NOMO-1 (cell line): ENCODE measurements around the gene ASB14.
"Not testable (repeated sequence)": the region's sequence is repeated elsewhere in the genome, so short reads cannot be mapped to it uniquely, and the experiment has no call there.

Source experiments
- DNase-seq, 2 experiments: peaks; one replicate each; lab custom pipeline; 2025; ENCODE audit not compliant: unreplicated experiment in 2 of 2; lab: John Stamatoyannopoulos, UW

Gene ASB14

DNA sequence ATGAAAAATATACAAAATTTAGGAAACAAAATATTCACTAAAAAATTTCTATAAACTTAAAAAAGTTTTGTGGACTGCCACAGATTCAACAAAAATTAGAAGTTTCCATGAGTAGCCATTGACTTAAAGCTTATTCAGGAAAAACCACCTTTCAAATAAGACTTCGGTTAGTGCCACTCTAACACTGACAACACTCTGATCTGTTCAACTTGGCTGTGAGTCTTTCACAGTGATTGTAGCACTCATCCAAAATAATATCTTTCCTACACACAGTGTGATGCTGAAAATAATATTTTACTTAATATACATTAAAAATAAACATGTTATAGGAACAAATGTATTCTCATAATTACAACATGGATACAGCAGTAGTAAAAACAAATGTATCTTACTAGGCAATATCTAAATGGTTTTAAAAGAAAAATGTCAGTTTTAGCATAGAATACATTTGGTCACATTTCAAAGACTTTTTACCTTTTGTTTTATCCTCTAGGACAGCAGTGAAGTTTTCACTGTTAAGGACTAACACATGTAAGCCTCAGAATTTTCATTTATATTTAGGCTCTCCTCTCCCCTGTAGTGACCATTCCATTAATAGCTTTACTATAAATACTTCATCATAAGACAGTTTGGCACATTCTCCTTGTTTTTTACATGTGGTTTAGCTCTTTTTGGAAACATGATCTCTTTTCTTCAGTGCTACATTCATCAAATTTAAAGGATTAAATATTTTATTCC, at the start of gene ASB14:
Gene ASB14 (minus strand): TSS at position 527 of the 738 bp plus-strand sequence. CDS start 652 bp downstream, outside the sequence.
- no peak for DNase-seq

DNA sequence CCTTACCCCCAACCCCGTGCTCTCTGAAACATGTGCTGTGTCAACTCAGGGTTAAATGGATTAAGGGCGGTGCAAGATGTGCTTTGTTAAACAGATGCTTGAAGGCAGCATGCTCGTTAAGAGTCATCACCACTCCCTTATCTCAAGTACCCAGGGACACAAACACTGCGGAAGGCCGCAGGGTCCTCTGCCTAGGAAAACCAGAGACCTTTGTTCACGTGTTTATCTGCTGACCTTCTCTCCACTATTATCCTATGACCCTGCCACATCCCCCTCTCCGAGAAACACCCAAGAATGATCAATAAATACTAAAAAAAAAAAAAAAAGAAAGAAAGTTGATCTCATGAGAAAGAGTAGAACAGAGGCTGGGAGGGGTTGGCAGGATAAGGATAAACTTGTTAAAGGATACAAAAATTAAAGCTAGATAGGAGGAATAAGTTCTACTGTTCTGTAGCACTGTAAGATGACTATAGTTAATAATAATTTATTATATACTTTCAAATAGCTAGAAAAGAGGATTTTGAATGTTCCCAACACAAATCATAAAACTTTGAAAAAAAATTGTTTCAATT, 46.7 kb upstream of the ASB14 start:
- DNase-seq, result not testable (repeated sequence)

DNA sequence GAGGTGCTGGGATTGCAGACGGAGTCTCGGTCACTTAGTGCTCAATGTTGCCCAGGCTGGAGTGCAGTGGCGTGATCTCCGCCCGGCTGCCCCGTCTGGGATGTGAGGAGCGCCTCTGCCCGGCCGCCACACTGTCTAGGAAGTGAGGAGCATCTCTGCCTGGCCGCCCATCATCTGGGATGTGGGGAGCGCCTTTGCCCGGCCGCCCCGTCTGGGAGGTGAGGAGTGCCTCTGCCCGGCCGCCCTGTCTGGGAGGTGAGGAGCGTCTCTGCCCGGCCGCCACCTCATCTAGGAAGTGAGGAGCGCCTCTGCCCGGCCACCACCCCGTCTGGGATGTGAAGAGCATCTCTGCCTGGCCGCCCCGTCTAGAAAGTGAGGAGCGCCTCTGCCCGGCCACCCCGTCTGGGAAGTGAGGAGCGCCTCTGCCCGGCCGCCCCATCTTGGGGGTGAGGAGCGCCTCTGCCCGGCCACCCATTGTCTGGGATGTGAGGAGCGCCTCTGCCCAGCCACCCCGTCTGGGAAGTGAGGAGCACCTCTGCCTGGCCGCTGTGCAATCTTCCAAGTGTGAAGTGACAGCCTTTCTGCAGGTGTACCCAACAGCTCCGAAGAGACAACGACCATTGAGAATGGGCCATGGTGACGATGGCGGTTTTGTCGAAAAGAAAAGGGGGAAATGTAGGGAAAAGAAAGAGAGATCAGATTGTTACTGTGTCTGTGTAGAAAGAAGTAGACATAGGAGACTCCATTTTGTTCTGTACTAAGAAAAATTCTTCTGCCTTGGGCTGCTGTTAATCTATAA, 46.0 kb upstream of the ASB14 start:
- not testable (repeated sequence) for DNase-seq

DNA sequence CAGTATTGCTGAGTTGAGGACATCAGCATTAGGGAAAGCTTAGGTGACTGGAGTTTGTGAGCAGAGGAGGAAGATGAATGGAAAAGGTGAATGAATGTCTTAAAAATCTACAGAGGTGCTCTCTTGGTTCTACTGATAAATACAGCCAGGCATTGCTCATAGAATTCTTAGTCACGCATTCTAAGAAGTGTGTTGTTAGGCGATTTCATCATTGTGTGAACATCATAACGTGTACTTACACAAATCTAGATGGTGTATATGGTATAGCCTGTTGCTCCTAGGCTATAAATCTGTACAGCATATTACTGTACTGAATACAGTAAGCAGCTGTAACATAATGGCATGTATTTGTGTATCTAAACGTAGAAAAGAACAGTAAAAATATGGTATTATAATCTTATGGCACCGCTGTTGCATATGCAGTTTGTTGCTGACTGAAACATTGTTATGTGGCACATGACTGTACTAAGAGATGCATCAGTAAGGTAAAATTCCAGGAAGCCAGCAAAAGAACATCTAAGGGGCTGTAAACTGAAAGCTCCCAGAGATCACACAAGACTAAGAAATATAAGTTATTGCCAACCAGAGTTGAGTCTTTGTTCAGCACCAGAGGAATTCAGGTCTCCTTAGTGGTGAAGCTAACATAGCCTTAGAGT, 42.9 kb upstream of the ASB14 start:
- no peak for DNase-seq

DNA sequence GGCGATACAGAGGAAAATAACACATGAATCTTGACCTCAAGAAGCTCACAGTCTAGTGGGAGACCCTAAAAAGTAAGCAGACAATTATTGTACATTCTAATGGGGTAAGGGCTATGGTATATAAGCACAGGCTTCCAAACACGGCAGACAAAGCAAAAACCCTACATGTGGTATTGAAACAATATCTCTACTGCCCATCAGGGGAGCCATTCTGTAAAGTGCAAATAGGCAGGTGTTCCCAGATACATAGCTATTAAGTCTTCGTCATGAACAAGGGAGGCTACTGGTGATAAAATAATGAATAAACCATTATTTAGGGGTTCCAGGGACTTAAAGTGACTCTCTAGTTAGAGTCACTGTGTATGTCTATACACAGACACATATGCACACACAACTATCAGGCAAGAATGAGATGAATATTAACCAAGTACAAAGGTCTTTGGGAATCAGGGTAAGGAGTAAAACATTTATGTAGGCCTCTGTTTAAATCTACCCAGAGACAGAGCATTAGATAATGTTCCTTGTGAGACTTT, 38.7 kb upstream of the ASB14 start:
- DNase-seq, result no peak

DNA sequence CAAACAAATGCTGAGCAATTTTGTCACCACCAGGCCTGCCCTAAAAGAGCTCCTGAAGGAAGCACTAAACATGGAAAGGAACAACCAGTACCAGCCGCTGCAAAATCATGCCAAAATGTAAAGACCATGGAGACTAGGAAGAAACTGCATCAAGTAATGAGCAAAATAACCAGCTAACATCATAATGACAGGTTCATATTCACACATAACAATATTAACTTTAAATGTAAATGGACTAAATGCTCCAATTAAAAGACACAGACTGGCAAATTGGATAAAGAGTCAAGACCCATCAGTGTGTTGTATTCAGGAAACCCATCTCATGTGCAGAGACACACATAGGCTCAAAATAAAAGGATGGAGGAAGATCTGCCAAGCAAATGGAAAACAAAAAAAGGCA, 34.0 kb upstream of the ASB14 start:
- DNase-seq, result not testable (repeated sequence)

DNA sequence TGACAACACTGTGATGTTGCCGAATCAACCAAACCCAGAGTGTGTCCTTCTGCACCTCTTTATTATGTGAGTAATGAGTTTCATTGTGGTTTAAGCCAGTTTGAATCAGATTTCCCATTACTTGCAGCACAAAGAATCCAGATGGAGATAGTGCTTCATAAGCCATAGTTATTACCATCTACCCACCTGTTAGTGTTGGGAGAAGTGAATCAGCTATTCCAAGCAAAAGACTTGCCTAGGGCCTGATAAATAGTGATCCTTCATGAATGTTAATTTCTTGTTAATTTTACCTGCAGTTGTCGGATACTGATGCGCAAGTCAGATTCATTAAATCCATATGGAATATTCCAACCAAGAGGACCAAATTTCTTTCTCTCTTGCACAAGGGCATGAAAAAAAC, 21.7 kb upstream of the ASB14 start:
- no peak for DNase-seq

DNA sequence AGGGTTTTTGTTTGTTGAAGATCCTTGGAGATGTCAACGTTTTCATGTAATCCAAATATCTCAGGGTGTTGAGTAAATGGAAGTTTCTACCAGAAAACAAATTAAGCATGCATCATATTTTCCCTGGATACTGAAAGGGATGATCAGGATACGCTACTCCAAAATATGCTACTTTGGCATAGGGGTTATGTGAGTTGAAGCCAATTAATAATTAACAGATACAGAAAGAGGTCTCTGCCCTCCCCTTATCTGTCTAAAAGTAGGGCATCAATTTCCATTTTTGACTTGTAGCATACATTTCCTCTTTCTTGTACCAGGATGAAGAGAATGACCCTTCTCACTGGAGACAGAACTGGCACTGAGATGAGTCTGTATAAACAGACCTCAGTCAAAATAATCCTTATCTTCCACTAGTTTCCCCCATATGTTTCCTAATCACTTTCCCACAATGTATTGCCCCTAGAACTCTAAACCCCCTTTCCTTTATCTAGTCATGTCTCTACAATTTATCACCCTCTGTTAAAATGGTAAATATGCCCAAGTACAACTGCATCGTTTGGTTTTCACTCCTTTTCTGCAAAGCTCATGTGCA, 17.4 kb upstream of the ASB14 start:
- DNase-seq, result no peak

DNA sequence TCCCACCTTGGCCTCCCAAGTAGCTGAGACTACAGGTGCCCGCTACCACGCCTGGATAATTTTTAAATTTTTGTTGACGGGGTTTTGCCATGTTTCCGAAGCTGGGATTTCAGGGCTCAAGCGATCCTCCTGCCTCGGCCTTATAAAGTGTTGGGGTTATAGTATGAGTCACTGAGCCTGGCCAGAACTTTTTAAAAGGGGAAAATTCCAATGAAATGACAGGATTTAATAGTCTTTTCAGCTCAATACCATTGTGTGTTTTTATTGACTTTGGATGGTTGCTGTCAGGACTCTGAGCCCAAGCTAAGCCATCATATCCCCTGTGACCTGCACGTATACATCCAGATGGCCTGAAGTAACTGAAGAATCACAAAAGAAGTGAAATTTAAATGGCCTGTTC, 11.0 kb upstream of the ASB14 start:
- not testable (repeated sequence) for DNase-seq

DNA sequence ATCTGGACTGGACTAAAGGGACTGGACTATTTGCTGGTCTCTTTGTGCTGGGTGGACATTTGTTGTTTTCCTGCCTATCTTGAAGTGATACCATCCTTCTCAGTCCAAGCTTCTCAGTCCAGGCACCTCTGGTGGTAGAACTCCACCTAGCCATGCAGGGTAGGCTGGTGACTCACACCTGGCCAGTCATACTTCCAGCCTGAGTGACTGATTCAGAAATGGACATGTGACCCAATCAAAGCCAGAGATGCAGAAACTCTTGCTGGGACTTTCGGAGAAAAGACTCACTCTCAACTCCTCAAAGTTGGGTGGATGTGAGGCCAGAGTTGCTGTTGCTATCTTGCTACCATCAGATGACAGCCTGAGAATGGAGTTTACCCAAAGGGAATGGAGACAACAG, 5.6 kb upstream of the ASB14 start:
- no peak for DNase-seq

DNA sequence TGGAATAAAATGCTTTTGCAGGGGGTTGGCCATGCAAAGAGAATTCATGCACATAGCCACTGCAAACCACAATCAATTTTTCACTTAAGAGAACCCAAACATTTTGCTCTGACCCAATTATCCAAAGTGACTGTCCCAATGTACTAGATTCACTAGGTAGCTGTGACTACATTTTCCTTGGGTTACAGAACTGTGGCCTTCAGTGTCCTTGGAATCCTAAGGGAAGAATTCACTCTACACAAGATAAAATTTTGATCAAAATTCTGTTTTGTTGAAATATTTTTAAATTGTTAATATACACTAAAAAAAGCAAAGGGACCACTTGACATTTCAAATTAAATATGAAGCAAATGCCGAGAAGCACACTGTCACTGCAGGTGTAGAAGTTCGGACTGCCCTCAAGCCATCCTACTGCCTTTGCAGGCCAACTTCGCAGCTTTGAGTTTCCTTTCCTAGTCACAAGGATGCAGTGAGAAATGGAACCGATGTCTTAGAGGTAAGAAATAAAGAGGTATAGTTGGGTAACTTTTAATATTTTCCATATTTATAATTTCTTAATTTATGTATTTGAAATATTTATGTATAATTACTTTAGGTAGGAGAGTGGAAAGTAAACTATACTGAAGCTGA, 527 bp upstream of the ASB14 start:
- no peak for DNase-seq

DNA sequence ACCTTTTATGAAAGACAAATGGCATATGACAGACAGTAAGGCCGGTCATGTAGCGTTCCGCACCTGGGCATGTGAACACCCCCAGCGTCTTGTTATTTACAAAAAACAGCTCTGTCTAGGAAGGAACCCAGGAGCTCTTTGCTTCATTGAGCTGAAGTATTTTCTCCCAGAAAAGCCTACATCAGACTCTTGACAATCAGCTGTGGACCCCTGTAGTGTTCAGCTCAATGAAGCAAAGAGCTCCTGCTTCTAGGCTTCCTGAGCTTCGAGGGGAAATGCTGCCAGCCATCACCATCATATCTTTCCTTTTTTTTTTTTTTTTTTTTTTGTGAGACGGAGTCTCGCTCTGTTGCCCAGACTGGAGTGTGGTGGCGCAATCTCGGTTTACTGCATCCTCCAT, 4.1 kb downstream of the ASB14 start:
- DNase-seq, result no peak

DNA sequence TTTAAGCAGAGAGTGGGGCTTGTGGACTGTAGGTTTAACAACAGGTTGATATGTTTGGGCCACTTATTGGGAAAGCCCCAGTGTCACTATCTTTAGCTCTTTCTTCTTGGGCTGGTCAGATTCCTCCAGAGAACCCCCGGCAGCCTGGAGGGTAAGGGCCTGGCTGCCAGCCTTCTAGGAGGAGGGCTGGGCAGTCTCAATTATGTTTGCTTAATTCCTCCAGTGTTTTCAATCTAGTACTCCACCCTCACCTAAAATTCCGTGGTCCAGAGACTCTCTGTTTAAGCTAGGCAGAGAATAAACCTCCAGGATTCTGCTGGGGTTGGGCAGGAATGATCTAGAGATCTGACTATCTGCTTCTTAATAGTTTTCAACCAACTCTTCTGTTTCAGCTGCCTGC, 5.3 kb downstream of the ASB14 start:
- no peak for DNase-seq

DNA sequence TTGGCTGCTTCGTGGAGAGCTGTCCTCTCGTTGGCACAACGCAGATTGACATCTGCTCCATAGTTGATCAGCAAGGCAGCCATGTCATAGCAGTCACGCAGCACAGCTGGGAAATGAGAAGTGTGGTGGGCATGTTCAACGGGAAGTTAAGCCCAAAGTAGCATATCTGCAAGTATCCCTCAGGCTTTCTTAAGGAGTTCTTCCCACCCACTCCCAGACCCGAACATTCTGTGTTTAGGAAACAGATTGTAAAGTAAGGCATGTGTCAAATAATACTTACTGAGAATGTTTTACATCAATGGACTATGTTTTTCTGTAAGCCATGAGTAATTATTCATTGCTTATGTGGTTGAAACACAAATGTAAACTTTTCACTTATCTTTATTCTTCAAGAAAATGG, 9.2 kb downstream of the ASB14 start:
- no peak for DNase-seq

DNA sequence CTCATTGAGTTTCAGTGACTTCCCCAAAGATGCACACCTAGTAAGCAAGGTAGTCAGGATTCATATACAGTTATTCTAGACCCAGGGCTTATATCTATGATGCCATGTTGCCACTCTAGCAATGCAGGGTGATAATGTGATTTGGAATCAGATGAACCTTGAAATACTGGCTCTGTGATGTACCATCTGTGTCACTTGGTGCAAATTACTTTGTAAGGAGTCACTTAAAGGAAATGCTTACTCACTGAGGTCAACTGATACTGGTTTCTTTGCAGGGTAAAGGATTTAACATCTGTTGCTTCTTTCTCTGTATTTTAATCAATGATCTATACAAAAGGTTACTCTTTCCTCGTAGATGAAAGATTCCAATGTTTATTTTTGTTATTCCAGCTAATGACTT, 10.8 kb downstream of the ASB14 start:
- DNase-seq, result no peak

DNA sequence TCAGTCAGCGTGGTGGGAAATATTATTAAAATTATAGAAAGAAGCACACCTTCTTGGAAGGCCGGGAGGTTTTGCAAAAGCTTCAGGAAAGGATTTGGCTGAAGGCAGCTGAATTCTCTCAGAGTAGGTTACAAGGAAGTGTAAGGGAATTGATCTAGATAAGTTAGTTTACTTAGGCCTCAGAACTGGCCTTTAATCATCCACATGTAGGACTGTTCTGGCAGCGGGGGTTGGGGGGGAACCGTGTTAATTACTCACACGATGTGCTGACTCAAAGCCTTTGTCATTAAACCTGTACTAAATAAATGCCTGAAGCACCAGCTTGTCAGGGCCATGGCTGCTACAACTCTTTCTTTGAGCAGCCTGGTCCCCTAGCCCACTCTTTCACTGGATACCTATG, 12.8 kb downstream of the ASB14 start:
- DNase-seq, result no peak

DNA sequence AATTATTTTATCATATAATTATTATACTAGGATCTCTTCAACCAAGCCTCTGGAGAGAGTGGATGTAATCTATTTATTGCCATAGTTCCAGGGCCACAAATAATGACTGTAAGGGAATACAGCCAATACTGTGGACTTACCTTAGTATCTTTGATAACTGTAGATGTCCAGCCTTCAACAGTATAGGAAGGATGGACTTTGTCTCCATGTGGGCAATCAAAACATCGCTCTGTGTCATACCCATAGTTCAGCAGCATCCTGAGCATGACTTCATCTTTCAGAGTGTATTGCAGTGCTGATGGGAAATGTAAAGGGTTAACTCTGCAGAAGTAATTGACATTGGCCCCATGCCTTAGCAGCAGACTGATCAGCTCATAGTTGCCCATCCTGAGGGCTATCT, 14.2 kb downstream of the ASB14 start:
- no peak for DNase-seq

DNA sequence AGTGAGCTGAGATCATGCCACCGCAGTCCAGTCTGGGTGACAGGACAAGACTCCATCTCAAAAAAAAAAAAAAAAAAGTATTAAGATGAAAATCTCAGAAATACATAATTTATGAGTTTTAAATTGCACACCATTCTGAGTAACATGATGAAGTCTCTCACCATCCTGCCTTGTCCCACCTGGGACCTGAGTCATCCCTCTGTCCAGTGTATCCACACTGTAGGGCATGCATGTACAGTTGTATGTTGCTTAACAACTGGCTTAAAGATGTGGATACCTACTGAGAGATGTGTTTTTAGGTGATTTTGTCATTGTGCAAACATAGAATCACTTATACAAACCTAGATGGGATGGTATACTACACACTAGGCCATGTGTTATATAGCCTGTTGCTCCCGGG, 17.1 kb downstream of the ASB14 start:
- DNase-seq, result no peak

DNA sequence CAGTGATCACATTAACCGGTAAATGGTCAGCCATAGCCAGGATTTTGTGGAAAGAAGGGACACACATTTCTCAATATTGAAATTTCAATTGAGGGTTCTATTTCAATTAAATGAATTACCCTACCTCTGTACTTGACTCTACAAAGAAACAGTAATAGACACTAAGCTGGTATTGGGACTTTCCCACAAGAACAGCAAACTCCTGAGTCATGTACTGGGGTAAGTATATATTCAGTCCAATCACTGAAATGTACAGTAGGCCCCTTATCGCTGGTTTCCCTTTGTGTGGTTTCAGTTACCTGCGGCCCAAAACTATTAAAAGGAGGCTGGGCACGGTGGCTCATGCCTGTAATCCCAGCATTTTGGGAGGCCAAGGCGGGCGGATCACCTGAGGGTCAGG, 17.6 kb downstream of the ASB14 start:
- no peak for DNase-seq

DNA sequence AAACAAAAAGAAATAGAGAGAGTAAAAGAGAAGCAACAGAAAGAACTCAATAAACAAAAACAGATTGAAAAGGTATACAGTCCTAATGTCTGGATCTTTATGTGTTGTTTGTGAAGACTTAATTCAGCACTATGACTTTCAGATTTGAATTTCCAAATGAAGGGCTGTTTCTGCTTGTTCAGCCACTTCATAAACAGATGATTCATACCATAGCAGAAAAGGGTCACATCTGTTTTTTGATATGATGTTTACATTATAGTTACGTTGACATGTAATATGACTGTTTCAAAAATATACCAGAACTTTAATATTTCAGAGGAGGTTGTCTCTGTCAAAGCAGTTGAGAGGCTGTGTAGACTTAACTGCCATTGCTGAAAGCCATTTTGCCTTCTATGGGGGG, 24.1 kb downstream of the ASB14 start:
- no peak for DNase-seq
